GM20431 (cell line): ENCODE measurements around the gene ADAM33.

ENCODE experiments used
- in situ Hi-C: fragments of 300-500 bp; cut with MseI, MboI; formaldehyde crosslinking; loops from one replicate; pipeline ENCODE4 v1.15.0; 2020; ENCODE audit warnings: low sequenced_read_pairs; ENCODE audit not compliant: unreplicated experiment

The ADAM33 gene

DNA sequence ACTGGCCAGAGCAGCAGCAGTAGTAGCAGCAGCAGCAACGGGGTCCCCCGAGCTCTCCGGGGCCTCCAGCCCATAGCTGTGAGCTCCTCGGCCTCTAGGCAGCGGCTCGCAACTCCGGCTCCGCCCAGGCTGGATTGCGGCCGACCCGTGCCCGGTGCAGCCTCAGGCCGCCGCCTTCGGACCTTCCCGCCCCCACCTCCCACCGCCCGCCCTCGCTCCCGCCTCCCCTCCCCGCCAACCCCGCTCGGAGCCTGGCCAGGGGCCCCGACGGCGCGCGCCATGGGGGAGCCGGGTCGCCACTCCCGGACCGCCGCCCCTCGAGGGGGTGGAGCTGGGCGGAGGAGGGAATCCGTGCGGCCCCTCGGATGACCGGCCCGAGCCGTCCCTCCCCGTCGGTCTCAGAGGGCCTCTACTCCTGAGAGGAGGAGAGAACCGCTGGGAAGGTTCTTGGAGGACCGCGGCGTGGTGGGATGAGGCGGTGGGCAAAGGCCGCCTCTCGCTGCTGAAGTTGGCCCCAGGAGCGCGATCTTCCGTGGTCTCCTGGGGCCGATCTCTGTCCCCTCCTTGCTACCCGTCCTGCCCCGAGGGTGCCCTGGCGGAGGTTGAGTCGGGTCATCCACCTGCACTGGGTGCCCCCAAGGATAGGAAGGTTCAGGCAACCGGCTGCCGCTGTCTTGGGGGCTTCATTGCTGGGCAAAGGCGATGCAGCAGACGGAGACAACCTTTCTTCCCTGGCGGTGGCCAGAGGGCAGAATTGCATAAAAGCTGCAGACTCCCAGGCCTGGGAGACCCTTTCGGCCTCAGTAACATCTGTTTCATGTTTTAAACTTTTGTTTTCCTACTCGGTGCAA is at the start of gene ADAM33:
TSS of gene ADAM33 (minus strand) at position 80 of the 851 bp plus-strand sequence. CDS start at position 74, 6 bp downstream.
- in situ Hi-C loops, result no loop called here

DNA sequence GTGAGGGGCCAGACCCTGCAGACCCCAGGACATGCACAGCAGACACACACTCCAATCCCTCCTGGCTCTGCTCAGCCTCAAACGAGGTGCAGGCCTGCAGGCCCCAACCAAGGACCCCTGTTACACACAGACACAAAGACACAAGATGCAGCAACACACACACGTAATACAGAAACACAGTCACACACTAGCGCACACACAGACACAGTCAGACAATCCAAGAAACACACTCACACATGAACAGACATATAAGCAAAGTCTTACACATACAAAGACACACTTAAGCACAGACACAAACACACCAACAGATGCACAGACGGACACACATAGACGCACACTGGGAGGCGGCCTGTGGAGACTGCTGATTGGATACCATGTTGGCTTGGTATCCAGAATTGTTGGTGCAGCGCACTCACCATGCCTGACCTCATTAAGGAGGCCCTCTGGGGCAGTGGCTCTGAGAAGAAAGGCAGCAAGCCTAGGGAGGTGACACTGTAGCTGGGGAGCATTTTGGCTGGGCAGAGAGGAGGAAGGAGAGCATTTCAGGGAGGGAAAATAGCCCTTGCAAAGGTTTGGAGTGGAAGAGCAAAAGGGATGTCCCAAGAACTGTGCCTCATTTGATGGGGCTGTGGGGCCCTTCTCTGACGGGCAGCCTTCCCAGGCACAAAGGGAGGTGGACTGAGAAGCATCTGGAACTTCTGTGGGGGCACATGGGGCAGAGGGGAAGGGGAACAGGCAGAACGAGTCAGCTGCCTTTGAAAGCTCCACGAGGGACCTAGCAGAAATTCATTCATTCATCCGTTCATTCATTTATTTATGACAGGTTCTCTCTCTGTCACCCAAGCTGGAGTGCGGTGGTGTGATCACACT is 49.2 kb upstream of the ADAM33 start:
- in situ Hi-C loops, result no loop called here

GRCh38 chr20:3729811-3730540 is 48.2 kb upstream of the ADAM33 start:
- in situ Hi-C loops, result no loop called here

DNA sequence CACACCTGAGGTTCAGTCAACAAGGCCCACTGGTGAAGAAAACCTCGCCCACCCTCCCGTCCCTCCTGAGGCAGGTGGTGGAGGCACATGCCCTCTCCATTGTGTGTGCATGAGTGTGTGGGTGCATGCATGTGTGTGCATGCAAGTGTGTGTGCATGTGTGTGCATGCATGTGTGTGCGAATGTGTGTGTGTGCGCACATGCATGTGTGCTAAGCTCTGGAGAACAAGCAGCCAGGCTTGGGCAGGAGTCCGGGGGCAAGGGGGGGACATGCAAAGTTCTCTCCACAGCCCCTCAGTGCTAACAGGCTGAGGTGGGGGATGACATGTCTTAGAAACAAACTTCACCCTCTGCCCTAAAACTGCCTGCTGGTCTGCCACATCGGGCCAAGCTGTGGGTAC is 47.6 kb upstream of the ADAM33 start:
- in situ Hi-C loops, result no loop called here

DNA sequence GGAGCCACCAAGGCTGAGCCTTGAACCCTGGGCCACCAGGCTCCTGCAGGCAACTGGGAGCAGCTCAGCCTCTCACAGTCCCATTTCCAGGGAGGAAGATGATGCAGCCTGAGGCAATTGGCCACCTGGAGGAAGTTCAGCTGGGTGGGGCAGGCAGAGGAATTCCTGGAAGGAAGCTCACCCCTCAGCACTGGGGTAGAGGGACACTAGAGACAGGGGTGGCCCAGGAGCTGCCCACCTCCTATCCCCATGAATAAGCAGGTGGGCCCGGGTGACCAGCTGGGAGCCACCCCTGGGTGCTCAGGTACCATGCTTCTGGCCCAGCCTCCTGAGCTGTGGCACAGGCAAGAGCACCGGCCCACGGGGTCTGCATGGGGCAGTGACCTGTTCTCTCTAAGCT is 47.1 kb upstream of the ADAM33 start:
- in situ Hi-C loops, result no loop called here

DNA sequence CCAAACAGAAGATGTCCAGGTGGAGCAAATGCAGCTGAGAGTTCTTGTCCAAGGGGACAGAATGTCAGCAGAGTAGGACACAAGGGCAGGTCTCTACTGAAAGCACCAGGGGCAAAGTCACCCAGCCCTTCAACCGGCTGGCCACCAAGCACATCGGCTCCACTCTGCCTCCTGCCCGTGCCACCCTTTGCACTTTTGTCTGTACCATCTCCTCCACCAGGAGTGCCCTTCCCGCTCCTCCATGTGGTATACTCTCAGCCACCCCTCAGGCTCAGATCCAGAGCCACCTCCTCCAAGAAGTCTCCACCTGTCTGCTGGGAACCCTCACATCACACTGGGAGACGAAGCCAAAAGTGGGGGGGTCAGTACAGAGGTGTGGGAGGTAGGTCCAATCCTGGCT is 46.5 kb upstream of the ADAM33 start:
- in situ Hi-C loops, result no loop called here

- in situ Hi-C loops, result no loop called here
These were observed 45.7 kb upstream of the ADAM33 start for GRCh38 chr20:3727401-3728021.

DNA sequence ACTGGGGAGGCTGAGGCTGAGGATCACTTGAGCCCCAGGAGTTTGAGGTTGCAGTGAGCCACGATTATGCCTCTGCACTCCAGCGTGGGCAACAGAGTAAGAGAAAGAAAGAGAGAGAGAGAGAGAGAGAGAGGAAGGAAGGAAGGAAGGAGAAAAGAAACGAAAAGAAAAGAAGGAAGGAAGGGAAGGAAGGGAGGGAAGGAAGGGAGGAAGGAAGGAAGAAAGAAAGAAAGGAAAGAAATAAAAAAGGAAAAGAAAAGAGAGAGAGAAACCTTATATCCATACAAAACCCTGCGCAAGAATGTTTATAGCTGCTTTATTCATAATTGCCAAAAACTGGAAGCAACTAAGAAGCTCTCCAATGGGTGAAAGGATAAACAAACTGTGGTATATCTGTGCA is 42.5 kb upstream of the ADAM33 start:
- in situ Hi-C loops, result no loop called here

GRCh38 chr20:3723284-3723683 is 41.5 kb upstream of the ADAM33 start:
- in situ Hi-C loops, result no loop called here

- in situ Hi-C loops, result no loop called here
These were observed 40.1 kb upstream of the ADAM33 start for GRCh38 chr20:3721912-3722311.

- in situ Hi-C loops, result no loop called here
These were observed 38.8 kb upstream of the ADAM33 start for GRCh38 chr20:3720626-3721025.

DNA sequence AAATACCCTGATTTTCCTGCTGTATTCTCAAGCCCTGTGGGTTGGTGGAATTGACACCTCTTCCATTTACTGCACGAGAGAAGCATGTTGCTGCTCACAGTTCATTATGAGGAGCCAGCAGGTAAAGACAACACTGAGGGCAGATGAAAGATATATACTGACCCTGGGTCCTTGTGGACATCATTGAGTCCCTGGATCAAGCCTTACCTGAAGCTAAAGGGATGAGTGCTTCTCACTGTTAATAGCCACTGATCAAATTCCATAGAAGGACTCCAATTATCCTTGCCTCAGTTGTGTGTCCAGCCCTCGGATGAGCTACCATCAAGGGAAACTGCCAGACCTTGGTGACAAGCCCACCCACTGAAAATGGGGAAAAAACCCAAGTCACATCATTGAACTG is 38.3 kb upstream of the ADAM33 start:
- in situ Hi-C loops, result no loop called here

DNA sequence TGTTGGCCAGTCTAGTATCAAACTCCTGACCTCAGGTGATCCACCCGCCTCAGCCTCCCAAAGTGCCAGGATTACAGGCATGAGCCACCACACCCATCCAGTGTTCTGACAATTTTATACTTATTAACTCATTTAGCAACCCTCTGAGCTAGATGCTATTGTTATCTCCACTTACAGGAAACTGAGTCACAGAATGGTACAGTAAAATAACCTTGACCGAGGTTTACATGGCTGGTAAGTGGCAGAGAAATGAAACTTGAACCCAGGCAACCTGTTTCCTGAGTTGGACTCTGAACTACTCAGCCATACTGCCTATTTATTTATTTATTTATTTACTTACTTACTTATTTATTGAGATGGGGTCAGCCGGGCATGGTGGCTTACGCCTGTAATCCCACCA is 37.2 kb upstream of the ADAM33 start:
- in situ Hi-C loops, result no loop called here

GRCh38 chr20:3716195-3716834 is 34.5 kb upstream of the ADAM33 start:
- in situ Hi-C loops, result no loop called here

GRCh38 chr20:3714092-3714491 is 32.3 kb upstream of the ADAM33 start:
- in situ Hi-C loops, result no loop called here

GRCh38 chr20:3712279-3712873 is 30.6 kb upstream of the ADAM33 start, which contains the start of gene SIGLEC1:
Gene SIGLEC1 (minus strand): TSS chr20:3712600. CDS start chr20:3707128, 5,472 bp downstream.
- in situ Hi-C loops, result no loop called here

GRCh38 chr20:3711484-3711941 is 29.7 kb upstream of the ADAM33 start:
- in situ Hi-C loops, result no loop called here

- in situ Hi-C loops, result no loop called here
These were observed 29.1 kb upstream of the ADAM33 start for GRCh38 chr20:3710703-3711483.
